ENCODE measurements around the gene ATP10A. TPM values are rescaled to one million over a fixed set of nuclear protein-coding genes. Genes with fewer than 3 reads are reported as not detected.
A peak's percentile ranks its signal among the peaks of the same experiment; 100 is the strongest.

Gene ATP10A
- total and polyA plus RNA-seq, 5 donors from 2014 or later, result 2.8 to 16.1 (median 5.5) TPM

- no peaks in the 10 kb centered on the region for H3K9me3 Mint-ChIP-seq
- DNase-seq (no peak), ATAC-seq (ENCODE audit: low read depth in 2 of 2) (no peak)
- H3K27me3 Mint-ChIP-seq, result no peaks in the 10 kb centered on the region
- peaks cover 23% of the 10 kb centered on the region for H3K36me3 Mint-ChIP-seq
- Histone ChIP-seq H3K27ac (ENCODE audit: insufficient read depth, low read length, poor library complexity, severe bottlenecking) (no peak overlapping the region), H3K4me3 (ENCODE audit: low read depth, low read length) (no peak overlapping the region), H3K9me3 (ENCODE audit: control insufficient read depth in 2 of 2, low read length in 2 of 2) (no peaks in the 10 kb centered on the region), H3K27me3 (ENCODE audit: control insufficient read depth, insufficient read depth, low read length) (no peaks in the 10 kb centered on the region), H3K4me1 (ENCODE audit: control insufficient read depth, insufficient read depth, low read length, poor library complexity, severe bottlenecking) (no peaks in the 10 kb centered on the region), H3K36me3 (ENCODE audit: control insufficient read depth, insufficient read depth, low read length) (peaks cover 3% of the 10 kb centered on the region)
- no peak overlapping the region for H3K4me3 Mint-ChIP-seq
- H3K27ac Mint-ChIP-seq, result peak overlapping the region in 1 of 3 donors; percentile 20
- no peaks in the 10 kb centered on the region for H3K4me1 Mint-ChIP-seq
Observed at GRCh38 chr15:25703726-25704125, 159.4 kb downstream of the ATP10A start.

- Mint-ChIP-seq H3K27ac (peak overlapping the region in 1 of 3 donors; percentile 65), H3K9me3 (no peaks in the 10 kb centered on the region), H3K4me3 (no peak overlapping the region), H3K27me3 (no peaks in the 10 kb centered on the region), H3K36me3 (peaks cover 19% of the 10 kb centered on the region), H3K4me1 (no peaks in the 10 kb centered on the region)
- no peak overlapping the region for H3K4me3 ChIP-seq (ENCODE audit: low read depth, low read length)
- peaks cover 3% of the 10 kb centered on the region for H3K36me3 ChIP-seq (ENCODE audit: control insufficient read depth, insufficient read depth, low read length)
- H3K9me3 ChIP-seq (ENCODE audit: control insufficient read depth in 2 of 2, low read length in 2 of 2), result no peaks in the 10 kb centered on the region
- H3K27ac ChIP-seq (ENCODE audit: insufficient read depth, low read length, poor library complexity, severe bottlenecking), result no peak overlapping the region
- no peaks in the 10 kb centered on the region for H3K4me1 ChIP-seq (ENCODE audit: control insufficient read depth, insufficient read depth, low read length, poor library complexity, severe bottlenecking)
- no peaks in the 10 kb centered on the region for H3K27me3 ChIP-seq (ENCODE audit: control insufficient read depth, insufficient read depth, low read length)
- DNase-seq, result no peak
- ATAC-seq (ENCODE audit: low read depth in 2 of 2), result no peak
Observed at GRCh38 chr15:25701721-25702465, 161.2 kb downstream of the ATP10A start.

GRCh38 chr15:25700916-25701315 lies 162.2 kb downstream of the ATP10A start:
- Histone ChIP-seq H3K27ac (ENCODE audit: insufficient read depth, low read length, poor library complexity, severe bottlenecking) (no peak overlapping the region), H3K4me3 (ENCODE audit: low read depth, low read length) (no peak overlapping the region), H3K9me3 (ENCODE audit: control insufficient read depth in 2 of 2, low read length in 2 of 2) (no peaks in the 10 kb centered on the region), H3K4me1 (ENCODE audit: control insufficient read depth, insufficient read depth, low read length, poor library complexity, severe bottlenecking) (no peaks in the 10 kb centered on the region), H3K27me3 (ENCODE audit: control insufficient read depth, insufficient read depth, low read length) (no peaks in the 10 kb centered on the region), H3K36me3 (ENCODE audit: control insufficient read depth, insufficient read depth, low read length) (peaks cover 8% of the 10 kb centered on the region)
- ATAC-seq (ENCODE audit: low read depth in 2 of 2) (no peak), DNase-seq (no peak)
- no peak overlapping the region for H3K4me3 Mint-ChIP-seq
- H3K9me3 Mint-ChIP-seq, result no peaks in the 10 kb centered on the region
- H3K27ac Mint-ChIP-seq, result no peak overlapping the region
- H3K27me3 Mint-ChIP-seq, result no peaks in the 10 kb centered on the region
- no peaks in the 10 kb centered on the region for H3K4me1 Mint-ChIP-seq
- H3K36me3 Mint-ChIP-seq, result peaks cover 19% of the 10 kb centered on the region

- Mint-ChIP-seq H3K36me3 (peaks cover 18% of the 10 kb centered on the region), H3K27ac (no peak overlapping the region)
- no peak overlapping the region for H3K27ac ChIP-seq (ENCODE audit: insufficient read depth, low read length, poor library complexity, severe bottlenecking)
Observed at GRCh38 chr15:25697586-25697985, 165.5 kb downstream of the ATP10A start.

GRCh38 chr15:25695875-25696760 lies 167.0 kb downstream of the ATP10A start:
- H3K27ac Mint-ChIP-seq, result no peak overlapping the region
- no peak overlapping the region for H3K27ac ChIP-seq (ENCODE audit: insufficient read depth, low read length, poor library complexity, severe bottlenecking)
- no peaks in the 10 kb centered on the region for H3K9me3 ChIP-seq (ENCODE audit: control insufficient read depth in 2 of 2, low read length in 2 of 2)
- peaks cover 24% of the 10 kb centered on the region for H3K36me3 Mint-ChIP-seq
- H3K4me3 Mint-ChIP-seq, result no peak overlapping the region
- no peaks in the 10 kb centered on the region for H3K27me3 Mint-ChIP-seq
- no peak for ATAC-seq (ENCODE audit: low read depth in 2 of 2)
- H3K9me3 Mint-ChIP-seq, result peaks cover 0 to 2% (median 0%) of the 10 kb centered on the region in 7 donors
- H3K4me1 Mint-ChIP-seq, result no peaks in the 10 kb centered on the region
- peaks cover 14% of the 10 kb centered on the region for H3K36me3 ChIP-seq (ENCODE audit: control insufficient read depth, insufficient read depth, low read length)
- H3K4me1 ChIP-seq (ENCODE audit: control insufficient read depth, insufficient read depth, low read length, poor library complexity, severe bottlenecking), result no peaks in the 10 kb centered on the region
- DNase-seq, result no peak
- H3K4me3 ChIP-seq (ENCODE audit: low read depth, low read length), result no peak overlapping the region
- H3K27me3 ChIP-seq (ENCODE audit: control insufficient read depth, insufficient read depth, low read length), result no peaks in the 10 kb centered on the region

More at GRCh38 chr15:25697586-25697985, 165.5 kb downstream of the ATP10A start:
- no peaks in the 10 kb centered on the region for H3K27me3 Mint-ChIP-seq
- no peaks in the 10 kb centered on the region for H3K4me1 Mint-ChIP-seq
- DNase-seq, result no peak
- no peaks in the 10 kb centered on the region for H3K9me3 ChIP-seq (ENCODE audit: control insufficient read depth in 2 of 2, low read length in 2 of 2)
- no peaks in the 10 kb centered on the region for H3K27me3 ChIP-seq (ENCODE audit: control insufficient read depth, insufficient read depth, low read length)
- no peak overlapping the region for H3K4me3 ChIP-seq (ENCODE audit: low read depth, low read length)
- ATAC-seq (ENCODE audit: low read depth in 2 of 2), result no peak
- no peak overlapping the region for H3K4me3 Mint-ChIP-seq
- H3K36me3 ChIP-seq (ENCODE audit: control insufficient read depth, insufficient read depth, low read length), result peaks cover 14% of the 10 kb centered on the region
- H3K4me1 ChIP-seq (ENCODE audit: control insufficient read depth, insufficient read depth, low read length, poor library complexity, severe bottlenecking), result no peaks in the 10 kb centered on the region
- peaks cover 0 to 2% (median 0%) of the 10 kb centered on the region in 7 donors for H3K9me3 Mint-ChIP-seq

GRCh38 chr15:25694823-25695312 lies 168.3 kb downstream of the ATP10A start:
- H3K4me1 ChIP-seq (ENCODE audit: control insufficient read depth, insufficient read depth, low read length, poor library complexity, severe bottlenecking), result no peaks in the 10 kb centered on the region
- Mint-ChIP-seq H3K4me1 (no peaks in the 10 kb centered on the region), H3K36me3 (peaks cover 21% of the 10 kb centered on the region), H3K27ac (no peak overlapping the region), H3K9me3 (peaks cover 0 to 2% (median 0%) of the 10 kb centered on the region in 7 donors), H3K4me3 (no peak overlapping the region), H3K27me3 (no peaks in the 10 kb centered on the region)
- no peaks in the 10 kb centered on the region for H3K9me3 ChIP-seq (ENCODE audit: control insufficient read depth in 2 of 2, low read length in 2 of 2)
- H3K4me3 ChIP-seq (ENCODE audit: low read depth, low read length), result no peak overlapping the region
- ATAC-seq (ENCODE audit: low read depth in 2 of 2) (no peak), DNase-seq (no peak)
- H3K27me3 ChIP-seq (ENCODE audit: control insufficient read depth, insufficient read depth, low read length), result no peaks in the 10 kb centered on the region
- peaks cover 11% of the 10 kb centered on the region for H3K36me3 ChIP-seq (ENCODE audit: control insufficient read depth, insufficient read depth, low read length)
- no peak overlapping the region for H3K27ac ChIP-seq (ENCODE audit: insufficient read depth, low read length, poor library complexity, severe bottlenecking)

GRCh38 chr15:25694239-25694584 lies 168.9 kb downstream of the ATP10A start:
- no peaks in the 10 kb centered on the region for H3K4me1 ChIP-seq (ENCODE audit: control insufficient read depth, insufficient read depth, low read length, poor library complexity, severe bottlenecking)
- no peak for DNase-seq
- no peak overlapping the region for H3K27ac Mint-ChIP-seq
- no peak overlapping the region for H3K27ac ChIP-seq (ENCODE audit: insufficient read depth, low read length, poor library complexity, severe bottlenecking)
- H3K4me3 ChIP-seq (ENCODE audit: low read depth, low read length), result no peak overlapping the region
- no peaks in the 10 kb centered on the region for H3K4me1 Mint-ChIP-seq
- H3K27me3 Mint-ChIP-seq, result no peaks in the 10 kb centered on the region
- peaks cover 0 to 2% (median 0%) of the 10 kb centered on the region in 7 donors for H3K9me3 Mint-ChIP-seq
- no peak for ATAC-seq (ENCODE audit: low read depth in 2 of 2)
- H3K9me3 ChIP-seq (ENCODE audit: control insufficient read depth in 2 of 2, low read length in 2 of 2), result no peaks in the 10 kb centered on the region
- H3K36me3 ChIP-seq (ENCODE audit: control insufficient read depth, insufficient read depth, low read length), result peaks cover 11% of the 10 kb centered on the region
- H3K27me3 ChIP-seq (ENCODE audit: control insufficient read depth, insufficient read depth, low read length), result no peaks in the 10 kb centered on the region
- H3K4me3 Mint-ChIP-seq, result no peak overlapping the region
- peaks cover 26% of the 10 kb centered on the region for H3K36me3 Mint-ChIP-seq
